ENCODE results near the gene NOL6. TPM values are rescaled to one million over a fixed set of nuclear protein-coding genes. Genes with fewer than 3 reads are reported as not detected.

The NOL6 gene
- total RNA-seq, 1 donor from 2014 or later = 19.3 TPM

- no peak for DNase-seq (ENCODE audit: low read depth)
- peak within 1 kb of the TSS; percentile 56 for H3K4me3 ChIP-seq (ENCODE audit: low read depth, low read length)
- peak; percentile 25 for TF ChIP-seq CTCF (conservative IDR thresholded peaks at IDR 0.05; ENCODE audit: low read depth, low read length)
Observed at GRCh38 chr9:33446946-33447798, 26.6 kb downstream of the NOL6 start, which contains the start of gene AQP3. Gene AQP3, minus strand, starts transcription at chr9:33447593. Its CDS starts 63 bp downstream, at chr9:33447530.

- peak overlapping the region; percentile 56 for H3K4me3 ChIP-seq (ENCODE audit: low read depth, low read length)
- DNase-seq (ENCODE audit: low read depth) = no peak
Observed at GRCh38 chr9:33446240-33446945, 27.3 kb downstream of the NOL6 start.

GRCh38 chr9:33445389-33446239, 28.1 kb downstream of the NOL6 start:
- no peak for DNase-seq (ENCODE audit: low read depth)
- TF ChIP-seq CTCF (conservative IDR thresholded peaks at IDR 0.05; ENCODE audit: low read depth, low read length) = no peak
- no peak overlapping the region for H3K4me3 ChIP-seq (ENCODE audit: low read depth, low read length)

More at GRCh38 chr9:33446240-33446945, 27.3 kb downstream of the NOL6 start:
- TF ChIP-seq CTCF (conservative IDR thresholded peaks at IDR 0.05; ENCODE audit: low read depth, low read length) = no peak

GRCh38 chr9:33443464-33444154, 30.1 kb downstream of the NOL6 start:
- no peak for TF ChIP-seq CTCF (conservative IDR thresholded peaks at IDR 0.05; ENCODE audit: low read depth, low read length)
- H3K4me3 ChIP-seq (ENCODE audit: low read depth, low read length) = no peak overlapping the region

GRCh38 chr9:33443047-33443446, 30.7 kb downstream of the NOL6 start:
- no peak for TF ChIP-seq CTCF (conservative IDR thresholded peaks at IDR 0.05; ENCODE audit: low read depth, low read length)
- no peak for DNase-seq (ENCODE audit: low read depth)
- H3K4me3 ChIP-seq (ENCODE audit: low read depth, low read length) = no peak overlapping the region

More at GRCh38 chr9:33443464-33444154, 30.1 kb downstream of the NOL6 start:
- DNase-seq (ENCODE audit: low read depth) = no peak

GRCh38 chr9:33442125-33442524, 31.6 kb downstream of the NOL6 start:
- no peak for DNase-seq (ENCODE audit: low read depth)
- H3K4me3 ChIP-seq (ENCODE audit: low read depth, low read length) = no peak overlapping the region
- TF ChIP-seq CTCF (conservative IDR thresholded peaks at IDR 0.05; ENCODE audit: low read depth, low read length) = no peak
